Measurements from ENCODE around the gene CFAP157. TPM values are rescaled to one million over a fixed set of nuclear protein-coding genes. Genes with fewer than 3 reads are reported as not detected.

CFAP157 gene
- total and polyA plus RNA-seq, 2 of the 13 experiments (the other 11 are each of a cell fraction or from before 2014, with no cell fraction given), result 0.07 TPM; not detected in 1

DNA sequence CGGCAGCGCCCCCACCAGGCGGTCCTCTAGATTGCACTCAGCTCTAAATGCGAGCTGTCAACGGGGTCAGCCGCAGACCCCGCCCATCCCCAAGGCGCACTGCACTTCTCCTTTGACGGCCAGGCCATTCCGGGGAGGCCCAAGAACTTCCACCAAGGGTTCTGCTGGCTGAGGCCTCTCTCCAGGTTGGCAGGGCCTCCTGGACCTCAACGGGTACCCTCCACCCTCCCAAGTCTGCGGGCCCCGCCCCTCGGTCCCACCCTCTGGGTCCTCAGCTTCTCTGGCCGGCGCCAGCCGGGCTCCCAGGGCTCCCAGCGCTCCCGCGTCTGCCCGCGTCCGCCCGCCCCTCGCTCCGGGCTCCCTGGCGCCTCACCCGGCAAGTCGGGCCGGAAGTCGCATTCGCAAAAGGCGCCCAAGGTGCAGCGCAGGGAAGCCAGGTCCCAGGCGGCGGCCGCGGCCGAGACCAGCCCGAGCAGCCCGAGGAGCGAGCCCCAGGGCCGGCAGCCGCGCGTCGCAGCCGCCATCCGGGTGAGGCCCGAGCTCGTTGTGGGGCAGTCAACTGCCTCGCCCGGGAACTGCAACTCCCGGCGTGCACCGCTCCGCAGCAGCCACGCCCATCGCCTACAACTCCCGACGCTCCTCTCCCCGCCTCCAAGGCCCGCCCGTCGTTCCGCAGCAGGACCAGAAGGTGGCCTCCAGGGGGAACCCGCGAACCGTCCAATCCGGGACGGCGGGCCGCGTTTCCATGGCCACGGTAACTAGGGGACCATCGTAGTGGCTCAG lies 28.1 kb downstream of the CFAP157 start, which contains the start of gene TOR2A (continued):
- TF ChIP-seq, protein P1, sequence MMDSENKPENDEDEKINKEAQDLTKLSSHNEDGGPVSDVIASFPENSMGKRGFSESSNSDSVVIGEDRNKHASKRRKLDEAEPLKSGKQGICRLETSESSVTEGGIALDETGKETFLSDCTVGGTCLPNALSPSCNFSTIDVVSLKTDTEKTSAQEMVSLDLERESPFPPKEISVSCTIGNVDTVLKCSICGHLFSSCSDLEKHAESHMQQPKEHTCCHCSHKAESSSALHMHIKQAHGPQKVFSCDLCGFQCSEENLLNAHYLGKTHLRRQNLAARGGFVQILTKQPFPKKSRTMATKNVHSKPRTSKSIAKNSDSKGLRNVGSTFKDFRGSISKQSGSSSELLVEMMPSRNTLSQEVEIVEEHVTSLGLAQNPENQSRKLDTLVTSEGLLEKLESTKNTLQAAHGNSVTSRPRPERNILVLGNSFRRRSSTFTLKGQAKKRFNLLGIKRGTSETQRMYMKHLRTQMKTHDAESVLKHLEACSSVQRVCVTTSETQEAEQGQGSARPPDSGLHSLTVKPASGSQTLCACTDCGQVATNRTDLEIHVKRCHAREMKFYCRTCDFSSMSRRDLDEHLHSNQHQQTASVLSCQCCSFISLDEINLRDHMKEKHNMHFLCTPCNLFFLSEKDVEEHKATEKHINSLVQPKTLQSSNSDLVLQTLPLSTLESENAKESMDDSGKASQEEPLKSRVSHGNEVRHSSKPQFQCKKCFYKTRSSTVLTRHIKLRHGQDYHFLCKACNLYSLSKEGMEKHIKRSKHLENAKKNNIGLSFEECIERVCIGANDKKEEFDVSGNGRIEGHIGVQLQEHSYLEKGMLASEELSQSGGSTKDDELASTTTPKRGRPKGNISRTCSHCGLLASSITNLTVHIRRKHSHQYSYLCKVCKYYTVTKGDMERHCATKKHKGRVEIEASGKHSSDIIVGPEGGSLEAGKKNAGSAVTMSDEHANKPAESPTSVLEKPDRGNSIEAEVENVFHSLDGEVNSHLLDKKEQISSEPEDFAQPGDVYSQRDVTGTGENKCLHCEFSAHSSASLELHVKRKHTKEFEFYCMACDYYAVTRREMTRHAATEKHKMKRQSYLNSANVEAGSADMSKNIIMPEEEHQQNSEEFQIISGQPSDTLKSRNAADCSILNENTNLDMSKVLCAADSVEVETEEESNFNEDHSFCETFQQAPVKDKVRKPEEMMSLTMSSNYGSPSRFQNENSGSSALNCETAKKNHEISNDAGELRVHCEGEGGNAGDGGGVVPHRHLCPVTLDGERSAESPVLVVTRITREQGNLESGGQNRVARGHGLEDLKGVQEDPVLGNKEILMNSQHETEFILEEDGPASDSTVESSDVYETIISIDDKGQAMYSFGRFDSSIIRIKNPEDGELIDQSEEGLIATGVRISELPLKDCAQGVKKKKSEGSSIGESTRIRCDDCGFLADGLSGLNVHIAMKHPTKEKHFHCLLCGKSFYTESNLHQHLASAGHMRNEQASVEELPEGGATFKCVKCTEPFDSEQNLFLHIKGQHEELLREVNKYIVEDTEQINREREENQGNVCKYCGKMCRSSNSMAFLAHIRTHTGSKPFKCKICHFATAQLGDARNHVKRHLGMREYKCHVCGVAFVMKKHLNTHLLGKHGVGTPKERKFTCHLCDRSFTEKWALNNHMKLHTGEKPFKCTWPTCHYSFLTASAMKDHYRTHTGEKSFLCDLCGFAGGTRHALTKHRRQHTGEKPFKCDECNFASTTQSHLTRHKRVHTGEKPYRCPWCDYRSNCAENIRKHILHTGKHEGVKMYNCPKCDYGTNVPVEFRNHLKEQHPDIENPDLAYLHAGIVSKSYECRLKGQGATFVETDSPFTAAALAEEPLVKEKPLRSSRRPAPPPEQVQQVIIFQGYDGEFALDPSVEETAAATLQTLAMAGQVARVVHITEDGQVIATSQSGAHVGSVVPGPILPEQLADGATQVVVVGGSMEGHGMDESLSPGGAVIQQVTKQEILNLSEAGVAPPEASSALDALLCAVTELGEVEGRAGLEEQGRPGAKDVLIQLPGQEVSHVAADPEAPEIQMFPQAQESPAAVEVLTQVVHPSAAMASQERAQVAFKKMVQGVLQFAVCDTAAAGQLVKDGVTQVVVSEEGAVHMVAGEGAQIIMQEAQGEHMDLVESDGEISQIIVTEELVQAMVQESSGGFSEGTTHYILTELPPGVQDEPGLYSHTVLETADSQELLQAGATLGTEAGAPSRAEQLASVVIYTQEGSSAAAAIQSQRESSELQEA (CRISPR knock-in tag; IDR thresholded peaks at IDR 0.05; ENCODE audit: not compliant biosample characterization), result no peak
- TF ChIP-seq ZNF354B (CRISPR knock-in tag; IDR thresholded peaks at IDR 0.05) (0 out of 2 replicates have a peak, but pooled peaks have one; percentile 23), ZNF570 (CRISPR knock-in tag; IDR thresholded peaks at IDR 0.05; ENCODE audit: borderline replicate concordance) (no peak), NR2C2 (CRISPR knock-in tag; IDR thresholded peaks at IDR 0.05; ENCODE audit: borderline replicate concordance) (peak; percentile 70), ARNTL (CRISPR knock-in tag; IDR thresholded peaks at IDR 0.05) (peak; percentile 77), FLYWCH1 (CRISPR knock-in tag; IDR thresholded peaks at IDR 0.05) (no peak), NFYB (CRISPR knock-in tag; IDR thresholded peaks at IDR 0.05) (peak; percentile 73), ZNF792 (CRISPR knock-in tag; IDR thresholded peaks at IDR 0.05) (no peak), U2AF1 (optimal IDR thresholded peaks at IDR 0.05; ENCODE audit: low read depth, low read length) (no peak), MATR3 (CRISPR knock-in tag; IDR thresholded peaks at IDR 0.05) (no peak), SP5 (CRISPR knock-in tag; IDR thresholded peaks at IDR 0.05; ENCODE audit: borderline replicate concordance, low read depth) (peak; percentile 81)
- TF ChIP-seq, protein P2, sequence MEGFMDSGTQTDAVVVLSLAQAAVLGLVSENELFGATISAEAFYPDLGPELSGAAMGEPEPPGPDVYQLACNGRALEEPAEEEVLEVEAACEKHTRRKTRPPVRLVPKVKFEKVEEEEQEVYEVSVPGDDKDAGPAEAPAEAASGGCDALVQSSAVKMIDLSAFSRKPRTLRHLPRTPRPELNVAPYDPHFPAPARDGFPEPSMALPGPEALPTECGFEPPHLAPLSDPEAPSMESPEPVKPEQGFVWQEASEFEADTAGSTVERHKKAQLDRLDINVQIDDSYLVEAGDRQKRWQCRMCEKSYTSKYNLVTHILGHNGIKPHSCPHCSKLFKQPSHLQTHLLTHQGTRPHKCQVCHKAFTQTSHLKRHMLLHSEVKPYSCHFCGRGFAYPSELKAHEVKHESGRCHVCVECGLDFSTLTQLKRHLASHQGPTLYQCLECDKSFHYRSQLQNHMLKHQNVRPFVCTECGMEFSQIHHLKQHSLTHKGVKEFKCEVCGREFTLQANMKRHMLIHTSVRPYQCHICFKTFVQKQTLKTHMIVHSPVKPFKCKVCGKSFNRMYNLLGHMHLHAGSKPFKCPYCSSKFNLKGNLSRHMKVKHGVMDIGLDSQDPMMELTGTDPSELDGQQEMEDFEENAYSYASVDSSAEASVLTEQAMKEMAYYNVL (CRISPR knock-in tag; IDR thresholded peaks at IDR 0.05; ENCODE audit: borderline replicate concordance), result no peak
- TF ChIP-seq, protein P3, sequence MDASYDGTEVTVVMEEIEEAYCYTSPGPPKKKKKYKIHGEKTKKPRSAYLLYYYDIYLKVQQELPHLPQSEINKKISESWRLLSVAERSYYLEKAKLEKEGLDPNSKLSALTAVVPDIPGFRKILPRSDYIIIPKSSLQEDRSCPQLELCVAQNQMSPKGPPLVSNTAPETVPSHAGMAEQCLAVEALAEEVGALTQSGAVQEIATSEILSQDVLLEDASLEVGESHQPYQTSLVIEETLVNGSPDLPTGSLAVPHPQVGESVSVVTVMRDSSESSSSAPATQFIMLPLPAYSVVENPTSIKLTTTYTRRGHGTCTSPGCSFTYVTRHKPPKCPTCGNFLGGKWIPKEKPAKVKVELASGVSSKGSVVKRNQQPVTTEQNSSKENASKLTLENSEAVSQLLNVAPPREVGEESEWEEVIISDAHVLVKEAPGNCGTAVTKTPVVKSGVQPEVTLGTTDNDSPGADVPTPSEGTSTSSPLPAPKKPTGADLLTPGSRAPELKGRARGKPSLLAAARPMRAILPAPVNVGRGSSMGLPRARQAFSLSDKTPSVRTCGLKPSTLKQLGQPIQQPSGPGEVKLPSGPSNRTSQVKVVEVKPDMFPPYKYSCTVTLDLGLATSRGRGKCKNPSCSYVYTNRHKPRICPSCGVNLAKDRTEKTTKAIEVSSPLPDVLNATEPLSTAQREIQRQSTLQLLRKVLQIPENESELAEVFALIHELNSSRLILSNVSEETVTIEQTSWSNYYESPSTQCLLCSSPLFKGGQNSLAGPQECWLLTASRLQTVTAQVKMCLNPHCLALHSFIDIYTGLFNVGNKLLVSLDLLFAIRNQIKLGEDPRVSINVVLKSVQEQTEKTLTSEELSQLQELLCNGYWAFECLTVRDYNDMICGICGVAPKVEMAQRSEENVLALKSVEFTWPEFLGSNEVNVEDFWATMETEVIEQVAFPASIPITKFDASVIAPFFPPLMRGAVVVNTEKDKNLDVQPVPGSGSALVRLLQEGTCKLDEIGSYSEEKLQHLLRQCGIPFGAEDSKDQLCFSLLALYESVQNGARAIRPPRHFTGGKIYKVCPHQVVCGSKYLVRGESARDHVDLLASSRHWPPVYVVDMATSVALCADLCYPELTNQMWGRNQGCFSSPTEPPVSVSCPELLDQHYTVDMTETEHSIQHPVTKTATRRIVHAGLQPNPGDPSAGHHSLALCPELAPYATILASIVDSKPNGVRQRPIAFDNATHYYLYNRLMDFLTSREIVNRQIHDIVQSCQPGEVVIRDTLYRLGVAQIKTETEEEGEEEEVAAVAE (CRISPR knock-in tag; IDR thresholded peaks at IDR 0.05; ENCODE audit: borderline replicate concordance), result no peak
